ENCODE results near the gene ZNF121.
A peak's percentile ranks its signal among the peaks of the same experiment; 100 is the strongest.
"Not testable (repeated sequence)": the region's sequence is repeated elsewhere in the genome, so short reads cannot be mapped to it uniquely, and the experiment has no call there.

ZNF121 gene

GRCh38 chr19:9566729-9567128, 17.6 kb downstream of the ZNF121 start:
- ChIA-PET POLR2A (ENCODE audit: low non-redundant PET) (no interaction called here), CTCF (interaction anchor here (0.6 kb wide), 1 partner anchor 155 kb away, joined by 3 read pairs; no protein-coding TSS in a partner anchor)
- DNase-seq (ENCODE audit: low spot score) = no peak
- no peak overlapping the region for H3K27ac ChIP-seq
- TF ChIP-seq, protein P1, sequence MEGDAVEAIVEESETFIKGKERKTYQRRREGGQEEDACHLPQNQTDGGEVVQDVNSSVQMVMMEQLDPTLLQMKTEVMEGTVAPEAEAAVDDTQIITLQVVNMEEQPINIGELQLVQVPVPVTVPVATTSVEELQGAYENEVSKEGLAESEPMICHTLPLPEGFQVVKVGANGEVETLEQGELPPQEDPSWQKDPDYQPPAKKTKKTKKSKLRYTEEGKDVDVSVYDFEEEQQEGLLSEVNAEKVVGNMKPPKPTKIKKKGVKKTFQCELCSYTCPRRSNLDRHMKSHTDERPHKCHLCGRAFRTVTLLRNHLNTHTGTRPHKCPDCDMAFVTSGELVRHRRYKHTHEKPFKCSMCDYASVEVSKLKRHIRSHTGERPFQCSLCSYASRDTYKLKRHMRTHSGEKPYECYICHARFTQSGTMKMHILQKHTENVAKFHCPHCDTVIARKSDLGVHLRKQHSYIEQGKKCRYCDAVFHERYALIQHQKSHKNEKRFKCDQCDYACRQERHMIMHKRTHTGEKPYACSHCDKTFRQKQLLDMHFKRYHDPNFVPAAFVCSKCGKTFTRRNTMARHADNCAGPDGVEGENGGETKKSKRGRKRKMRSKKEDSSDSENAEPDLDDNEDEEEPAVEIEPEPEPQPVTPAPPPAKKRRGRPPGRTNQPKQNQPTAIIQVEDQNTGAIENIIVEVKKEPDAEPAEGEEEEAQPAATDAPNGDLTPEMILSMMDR (conservative IDR thresholded peaks at IDR 0.05; ENCODE audit: low read depth) = no peak

DNA sequence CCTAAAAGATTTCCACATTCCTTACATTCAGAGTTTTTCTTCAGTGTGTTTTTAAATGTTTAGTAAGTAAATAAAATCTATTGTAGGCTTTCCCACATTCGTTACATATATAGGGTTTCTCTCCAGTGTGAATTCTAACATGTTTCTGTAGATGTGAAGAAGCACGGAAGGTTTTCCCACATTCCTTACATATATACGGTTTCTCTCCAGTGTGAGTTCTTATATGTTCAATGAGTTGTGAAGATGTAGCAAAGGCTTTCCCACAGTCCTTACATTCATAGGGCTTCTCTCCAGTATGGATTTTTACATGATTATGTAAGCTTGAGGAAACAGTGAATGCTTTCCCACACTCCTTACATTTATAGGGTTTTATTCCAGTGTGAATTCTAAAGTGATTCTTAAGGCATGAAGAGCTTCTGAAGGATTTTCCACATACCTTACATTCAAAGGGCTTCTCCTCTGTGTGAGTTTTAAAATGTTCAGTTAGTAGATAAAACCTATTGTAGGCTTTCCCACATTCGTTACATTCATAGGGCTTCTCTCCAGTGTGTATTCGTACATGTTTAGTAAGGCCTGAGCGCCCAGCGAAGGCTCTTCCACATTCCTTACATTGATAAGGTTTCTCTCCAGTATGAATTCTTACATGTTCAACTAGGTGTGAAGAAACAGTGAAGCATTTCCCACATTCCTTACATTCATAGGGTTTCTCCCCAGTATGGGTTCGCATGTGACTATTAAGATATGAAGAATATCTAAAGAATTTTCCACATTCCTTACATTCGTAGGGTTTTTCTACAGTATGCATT, 18.2 kb downstream of the ZNF121 start:
- no peak overlapping the region for H3K27ac ChIP-seq
- POLR2A ChIA-PET (ENCODE audit: low non-redundant PET) = interaction anchor here (0.6 kb wide), 1 partner anchor 17 kb away, joined by 7 read pairs; no protein-coding TSS in a partner anchor
- CTCF ChIA-PET = interaction anchor here (0.6 to 0.7 kb wide), 2 partner anchors 155 to 243 kb away, joined by 3 read pairs; no protein-coding TSS in a partner anchor
- no peak for DNase-seq (ENCODE audit: low spot score)
- TF ChIP-seq, protein P1 (conservative IDR thresholded peaks at IDR 0.05; ENCODE audit: low read depth) = no peak

GRCh38 chr19:9552536-9553274, 31.6 kb downstream of the ZNF121 start:
- ChIA-PET CTCF (no interaction called here), POLR2A (ENCODE audit: low non-redundant PET) (no interaction called here)
- DNase-seq (ENCODE audit: low spot score) = no peak

DNA sequence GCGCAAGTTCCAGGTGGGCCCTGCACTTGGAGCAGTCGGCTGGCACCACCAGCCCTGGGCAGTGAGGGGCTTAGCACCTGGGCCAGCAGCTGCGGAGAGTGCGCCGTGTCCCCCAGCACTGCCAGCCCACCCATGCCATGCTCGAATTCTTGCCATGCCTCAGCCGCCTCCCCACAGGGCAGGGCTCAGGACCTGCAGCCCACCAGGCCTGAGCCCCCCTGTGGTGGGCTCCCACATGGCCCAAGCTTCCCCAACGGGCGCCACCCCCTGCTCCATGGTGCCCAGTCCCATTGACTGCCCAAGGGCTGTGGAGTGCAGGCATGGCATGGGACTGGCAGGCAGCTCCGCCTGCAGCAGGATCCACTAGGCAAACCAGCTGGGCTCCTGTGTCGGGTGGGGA, 36.4 kb downstream of the ZNF121 start:
- POLR2A ChIA-PET (ENCODE audit: low non-redundant PET) = no interaction called here
- CTCF ChIA-PET = no interaction called here

More at GRCh38 chr19:9552536-9553274, 31.6 kb downstream of the ZNF121 start:
- H3K27ac ChIP-seq = no peak overlapping the region
- TF ChIP-seq, protein P1 (conservative IDR thresholded peaks at IDR 0.05; ENCODE audit: low read depth) = no peak

GRCh38 chr19:9541281-9541680, 43.0 kb downstream of the ZNF121 start:
- DNase-seq (ENCODE audit: low spot score); H3K27ac ChIP-seq; CTCF ChIA-PET; POLR2A ChIA-PET (ENCODE audit: low non-redundant PET): not testable (repeated sequence)

More for the DNA sequence above, 36.4 kb downstream of the ZNF121 start:
- no peak overlapping the region for H3K27ac ChIP-seq
- TF ChIP-seq, protein P1 (conservative IDR thresholded peaks at IDR 0.05; ENCODE audit: low read depth) = no peak
- no peak for DNase-seq (ENCODE audit: low spot score)

DNA sequence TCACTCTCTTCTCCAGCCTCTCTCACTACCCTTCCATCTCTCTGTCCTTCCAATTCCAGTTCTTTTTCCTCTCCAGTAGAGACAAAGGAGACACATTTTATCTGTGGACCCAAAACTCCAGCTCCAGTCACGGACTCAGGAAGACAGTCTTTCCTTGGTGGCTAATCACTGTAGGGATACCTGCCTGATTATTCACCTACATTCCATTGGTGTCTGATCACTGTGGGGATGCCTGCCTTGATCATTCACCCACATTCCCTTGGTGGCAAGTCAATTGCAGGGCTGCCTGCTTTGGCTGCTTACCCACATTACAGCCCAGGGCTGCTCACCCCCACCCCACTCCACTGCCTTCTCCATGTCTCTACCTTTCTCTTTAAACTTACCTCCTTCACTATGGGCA, 44.4 kb downstream of the ZNF121 start:
- DNase-seq (ENCODE audit: low spot score); H3K27ac ChIP-seq; POLR2A ChIA-PET (ENCODE audit: low non-redundant PET): not testable (repeated sequence)
- CTCF ChIA-PET = interaction anchor here (0.6 kb wide), 1 partner anchor 15 kb away, joined by 3 read pairs; no protein-coding TSS in a partner anchor

DNA sequence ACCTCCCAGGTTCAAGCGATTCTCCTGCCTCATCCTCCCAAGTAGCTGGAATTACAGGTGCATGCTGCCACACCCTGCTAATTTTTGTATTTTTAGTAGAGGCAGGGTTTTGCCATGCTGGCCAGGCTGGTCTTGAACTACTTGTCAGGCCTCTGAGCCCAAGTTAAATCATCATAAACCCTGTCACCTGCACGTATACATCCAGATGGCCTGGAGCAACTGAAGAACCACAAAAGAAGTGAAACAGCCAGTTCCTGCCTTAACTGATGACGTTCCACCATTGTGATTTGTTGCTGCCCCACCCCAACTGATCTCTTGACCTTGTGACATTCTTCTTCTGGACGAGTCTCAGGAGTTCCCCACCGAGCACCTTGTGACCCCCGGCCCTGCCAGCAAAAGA, 45.1 kb downstream of the ZNF121 start:
- peak overlapping the region; percentile 89 for H3K27ac ChIP-seq
- POLR2A ChIA-PET (ENCODE audit: low non-redundant PET); DNase-seq (ENCODE audit: low spot score); CTCF ChIA-PET: not testable (repeated sequence)

Data from RWPE1 (cell line).